Tibial artery (tissue), 4 donors: Measurements from ENCODE around the gene TGFBR3.
A peak's percentile ranks its signal among the peaks of the same experiment; 100 is the strongest.

Experiments used
- DNase-seq, 2 donors: peaks; one replicate each; pipeline ENCODE4 v3.0.0-alpha.2; 2019
- H3K27ac ChIP-seq, 2 donors: fragments of 200-600 bp; sonication (generic) in 1 of 2; 1 replicate in 1 of 2; 2 replicates in 1 of 2; pipeline ENCODE4 v1.5.1; 2018 to 2019; ENCODE audit warnings: mild to moderate bottlenecking in 1 of 2
- H3K27me3 ChIP-seq, 2 donors: fragments of 200-600 bp; sonication (generic) in 1 of 2; one replicate each; pipeline versions ENCODE4 v1.5.1 to v1.6.0; 2016 to 2019
- H3K36me3 ChIP-seq, 3 donors: fragments of 200-600 bp; sonication (generic) in 2 of 3; one replicate each; pipeline ENCODE4 v1.5.1; 2016 to 2019; ENCODE audit warnings: mild to moderate bottlenecking in 2 of 3
- H3K4me1 ChIP-seq, 4 donors: fragments of 200-600 bp; sonication (generic) in 2 of 4; 1 replicate in 3 of 4; 2 replicates in 1 of 4; pipeline ENCODE4 v1.5.1; 2016 to 2019
- H3K4me3 ChIP-seq, 2 donors: fragments of 200-600 bp; sonication (generic) in 1 of 2; 1 replicate in 1 of 2; 2 replicates in 1 of 2; pipeline ENCODE4 v1.5.1; 2018 to 2019; ENCODE audit warnings: mild to moderate bottlenecking in 2 of 2
- H3K9me3 ChIP-seq, 3 donors: fragments of 200-600 bp; sonication (generic) in 1 of 3; one replicate each; pipeline ENCODE4 v1.5.1; 2016 to 2019
- CTCF ChIP-seq, 2 experiments: fragments of 200-600 bp in 1 of 2; fragments of 450-650 bp in 1 of 2; IDR thresholded peaks; one replicate each; pipeline ENCODE4 v1.5.1; 2017 to 2019; ENCODE audit warnings: antibody characterized with exemption in 2 of 2, mild to moderate bottlenecking in 1 of 2, moderate library complexity in 1 of 2
- intact Hi-C: fragments of 100-400 bp; cut with DNase I; formaldehyde crosslinking; loops from one replicate; pipeline ENCODE4 v1.15.0; 2023; ENCODE audit warnings: low total_unique reads

The TGFBR3 gene

GRCh38 chr1:91711504-91712247, 174.3 kb downstream of the TGFBR3 start:
- Histone ChIP-seq H3K9me3 (no peaks in the 10 kb centered on the region), H3K4me3 (no peak overlapping the region), H3K27ac (peak overlapping the region; percentile 58 to 70), H3K36me3 (peaks cover 27 to 70% (median 50%) of the 10 kb centered on the region in 3 donors), H3K4me1 (peaks cover 0 to 21% (median 0%) of the 10 kb centered on the region in 4 donors), H3K27me3 (no peaks in the 10 kb centered on the region)
- no peak for TF ChIP-seq CTCF (IDR thresholded peaks at IDR 0.05)
- intact Hi-C loops = no loop called here
- DNase-seq = no peak

GRCh38 chr1:91710261-91710660, 175.7 kb downstream of the TGFBR3 start:
- peaks cover 0 to 21% (median 0%) of the 10 kb centered on the region in 4 donors for H3K4me1 ChIP-seq
- intact Hi-C loops = no loop called here
- no peak for TF ChIP-seq CTCF (IDR thresholded peaks at IDR 0.05)
- H3K9me3 ChIP-seq = no peaks in the 10 kb centered on the region
- H3K27me3 ChIP-seq = no peaks in the 10 kb centered on the region
- H3K4me3 ChIP-seq = no peak overlapping the region
- H3K36me3 ChIP-seq = peaks cover 27 to 62% (median 47%) of the 10 kb centered on the region in 3 donors
- no peak for DNase-seq
- no peak overlapping the region for H3K27ac ChIP-seq

- peaks cover 0 to 20% (median 0%) of the 10 kb centered on the region in 4 donors for H3K4me1 ChIP-seq
- peaks cover 27 to 53% (median 39%) of the 10 kb centered on the region in 3 donors for H3K36me3 ChIP-seq
- no peak overlapping the region for H3K27ac ChIP-seq
- no peaks in the 10 kb centered on the region for H3K9me3 ChIP-seq
- intact Hi-C loops = no loop called here
- H3K27me3 ChIP-seq = no peaks in the 10 kb centered on the region
- no peak for DNase-seq
- no peak for TF ChIP-seq CTCF (IDR thresholded peaks at IDR 0.05)
- no peak overlapping the region for H3K4me3 ChIP-seq
Observed at GRCh38 chr1:91708691-91709090, 177.3 kb downstream of the TGFBR3 start.

- intact Hi-C loops = no loop called here
Observed at GRCh38 chr1:91707890-91708218, 178.1 kb downstream of the TGFBR3 start.

GRCh38 chr1:91707114-91707889, 178.6 kb downstream of the TGFBR3 start:
- Histone ChIP-seq H3K4me1 (peaks cover 0 to 6% (median 0%) of the 10 kb centered on the region in 4 donors), H3K4me3 (no peak overlapping the region), H3K27me3 (no peaks in the 10 kb centered on the region), H3K9me3 (no peaks in the 10 kb centered on the region), H3K36me3 (peaks cover 27 to 52% (median 39%) of the 10 kb centered on the region in 3 donors), H3K27ac (no peak overlapping the region)
- intact Hi-C loops = no loop called here
- no peak for TF ChIP-seq CTCF (IDR thresholded peaks at IDR 0.05)
- DNase-seq = no peak

More at GRCh38 chr1:91707890-91708218, 178.1 kb downstream of the TGFBR3 start:
- Histone ChIP-seq H3K27me3 (no peaks in the 10 kb centered on the region), H3K9me3 (no peaks in the 10 kb centered on the region), H3K27ac (no peak overlapping the region), H3K4me1 (peaks cover 0 to 11% (median 0%) of the 10 kb centered on the region in 4 donors), H3K36me3 (peaks cover 27 to 53% (median 39%) of the 10 kb centered on the region in 3 donors), H3K4me3 (no peak overlapping the region)
- no peak for DNase-seq
- no peak for TF ChIP-seq CTCF (IDR thresholded peaks at IDR 0.05)
